B cell (primary cell): ENCODE data around the gene LARGE1.

Experiments
- CTCF ChIP-seq: fragments of 200-600 bp; IDR thresholded peaks from one replicate; pipeline ENCODE4 v1.8.0; 2022; ENCODE audit warnings: antibody characterized with exemption, mild to moderate bottlenecking
- EZH2 ChIP-seq: IDR thresholded peaks from 2 replicates; pipeline ENCODE4 v1.6.1; 2012; ENCODE audit warnings: borderline replicate concordance, low read depth, mild to moderate bottlenecking, moderate library complexity, low read length; ENCODE audit not compliant: insufficient read depth, poor library complexity, severe bottlenecking

GRCh38 chr22:33896154-33896553 is 24.1 kb downstream of the LARGE1 start:
- no peak for TF ChIP-seq CTCF
- no peak for TF ChIP-seq EZH2
